ENCODE data around the gene MEMO1. TPM values are rescaled to one million over a fixed set of nuclear protein-coding genes. Genes with fewer than 3 reads are reported as not detected.

MEMO1 gene
- total and polyA plus RNA-seq, 4 donors, result 30.7 to 38.5 (median 32.2) TPM

DNA sequence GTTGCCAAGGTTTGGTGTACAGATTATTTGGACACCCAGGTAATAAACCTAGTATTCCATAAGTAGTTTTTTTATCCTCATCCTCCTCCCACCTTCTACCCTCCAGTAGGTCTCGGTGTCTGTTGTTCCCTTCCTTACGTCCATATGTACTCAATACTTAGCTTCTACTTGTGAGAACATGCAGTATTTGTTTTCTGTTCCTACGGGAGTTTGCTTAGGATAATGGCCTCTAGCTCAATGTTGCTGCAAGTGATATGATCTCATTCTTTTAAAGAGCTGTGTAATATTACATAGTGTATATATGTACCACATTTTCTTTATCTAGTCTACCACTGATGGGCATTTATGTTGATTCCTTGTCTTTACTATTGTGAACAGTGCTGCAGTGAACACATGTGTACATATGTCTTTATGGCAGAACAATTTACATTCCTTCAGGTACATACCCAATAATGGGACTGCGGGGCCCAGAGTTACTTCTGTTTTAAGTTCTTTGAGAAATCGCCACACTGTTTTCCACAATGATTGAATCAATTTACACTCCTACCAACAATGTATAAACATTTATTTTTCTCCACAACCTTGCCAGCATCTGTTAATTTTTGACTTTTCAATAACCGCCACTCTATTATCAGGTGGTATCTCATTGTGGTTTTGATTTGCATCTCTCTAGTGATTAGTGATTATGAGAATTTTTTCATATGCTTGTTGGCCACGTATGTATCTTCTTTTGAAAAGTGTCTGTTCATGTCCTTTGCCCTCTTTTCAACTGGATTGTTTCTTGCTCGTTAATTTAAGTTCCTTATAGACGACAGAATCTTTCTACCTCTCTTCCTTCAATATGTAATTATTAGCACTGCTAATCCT is 88.0 kb downstream of the MEMO1 start:
- no peak overlapping the region for H3K9ac ChIP-seq (ENCODE audit: insufficient read depth in 1 of 2, low read length in 2 of 2)
- WGBS, 2 donors, result 87 to 92% methylated on average over 9 of the region's 9 CpGs
- H3K4me1 ChIP-seq (ENCODE audit: control insufficient read depth in 5 of 5, insufficient read depth in 5 of 5, low read length in 5 of 5), result peaks cover 0 to 10% (median 0%) of the 10 kb centered on the region in 5 donors
- DNase-seq (peak in 1 of 3 donors; percentile 4), ATAC-seq (ENCODE audit: insufficient read depth, low FRiP score) (no peak)
- H3K4me3 ChIP-seq, result no peak overlapping the region
- H3K27ac ChIP-seq (ENCODE audit: low read depth in 1 of 2, low read length in 1 of 2), result no peak overlapping the region
- H3K9me3 ChIP-seq (ENCODE audit: control insufficient read depth in 4 of 4, insufficient read depth in 3 of 4, low read length in 3 of 4), result no peaks in the 10 kb centered on the region
- H3K27me3 ChIP-seq (ENCODE audit: control insufficient read depth in 3 of 3, insufficient read depth in 3 of 3, low read length in 2 of 3), result no peaks in the 10 kb centered on the region
- TF ChIP-seq CTCF (IDR thresholded peaks at IDR 0.05; ENCODE audit: control extremely low read depth, extremely low read depth), result no peak
- H3K36me3 ChIP-seq (ENCODE audit: control insufficient read depth in 4 of 4, insufficient read depth in 4 of 4, low read length in 4 of 4), result peaks cover 0 to 7% (median 4%) of the 10 kb centered on the region in 4 donors

DNA sequence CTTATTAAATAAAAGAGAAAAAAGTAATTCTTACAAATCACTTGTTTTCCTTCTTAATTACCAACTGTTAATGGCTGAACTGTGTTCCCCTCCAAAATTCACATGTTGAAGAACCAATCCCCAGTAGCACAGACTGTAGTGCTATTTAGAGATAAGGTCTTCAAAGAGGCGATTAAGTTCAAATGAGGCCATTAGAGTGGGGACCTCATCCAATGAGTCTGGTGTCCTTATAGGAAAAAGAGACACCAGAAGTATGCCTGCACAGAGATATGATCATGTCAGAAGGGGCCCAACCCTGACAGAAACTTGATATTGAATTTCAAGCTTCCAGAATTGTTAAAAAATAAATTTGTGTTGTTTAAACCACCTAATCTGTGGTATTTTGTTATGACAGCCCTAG is 89.8 kb downstream of the MEMO1 start:
- TF ChIP-seq CTCF (IDR thresholded peaks at IDR 0.05; ENCODE audit: control extremely low read depth, extremely low read depth), result no peak

GRCh38 chr2:31919499-31919898 is 91.3 kb downstream of the MEMO1 start:
- Histone ChIP-seq H3K4me1 (ENCODE audit: control insufficient read depth in 5 of 5, insufficient read depth in 5 of 5, low read length in 5 of 5) (peaks cover 0 to 10% (median 0%) of the 10 kb centered on the region in 5 donors), H3K27me3 (ENCODE audit: control insufficient read depth in 3 of 3, insufficient read depth in 3 of 3, low read length in 2 of 3) (no peaks in the 10 kb centered on the region), H3K27ac (ENCODE audit: low read depth in 1 of 2, low read length in 1 of 2) (no peak overlapping the region), H3K9me3 (ENCODE audit: control insufficient read depth in 4 of 4, insufficient read depth in 3 of 4, low read length in 3 of 4) (no peaks in the 10 kb centered on the region), H3K9ac (ENCODE audit: insufficient read depth in 1 of 2, low read length in 2 of 2) (no peak overlapping the region), H3K4me3 (no peak overlapping the region), H3K36me3 (ENCODE audit: control insufficient read depth in 4 of 4, insufficient read depth in 4 of 4, low read length in 4 of 4) (peaks cover 0 to 7% (median 3%) of the 10 kb centered on the region in 4 donors)
- 95 to 97% methylated on average over 3 of the region's 3 CpGs for WGBS, 2 donors
- TF ChIP-seq CTCF (IDR thresholded peaks at IDR 0.05; ENCODE audit: control extremely low read depth, extremely low read depth), result no peak
- no peak for ATAC-seq (ENCODE audit: insufficient read depth, low FRiP score)
- no peak for DNase-seq

More for the DNA sequence above, 89.8 kb downstream of the MEMO1 start:
- ATAC-seq (ENCODE audit: insufficient read depth, low FRiP score), result no peak
- Histone ChIP-seq H3K4me1 (ENCODE audit: control insufficient read depth in 5 of 5, insufficient read depth in 5 of 5, low read length in 5 of 5) (peaks cover 0 to 10% (median 0%) of the 10 kb centered on the region in 5 donors), H3K9me3 (ENCODE audit: control insufficient read depth in 4 of 4, insufficient read depth in 3 of 4, low read length in 3 of 4) (no peaks in the 10 kb centered on the region), H3K9ac (ENCODE audit: insufficient read depth in 1 of 2, low read length in 2 of 2) (no peak overlapping the region), H3K27ac (ENCODE audit: low read depth in 1 of 2, low read length in 1 of 2) (peak overlapping the region in 1 of 2 donors; percentile 9), H3K27me3 (ENCODE audit: control insufficient read depth in 3 of 3, insufficient read depth in 3 of 3, low read length in 2 of 3) (no peaks in the 10 kb centered on the region), H3K36me3 (ENCODE audit: control insufficient read depth in 4 of 4, insufficient read depth in 4 of 4, low read length in 4 of 4) (peaks cover 0 to 9% (median 3%) of the 10 kb centered on the region in 4 donors), H3K4me3 (no peak overlapping the region)
- DNase-seq, result no peak
- 92 to 94% methylated on average over 1 of the region's 1 CpG for WGBS, 2 donors
